ENCODE measurements around the gene TAGLN2. TPM values are rescaled to one million over a fixed set of nuclear protein-coding genes. Genes with fewer than 3 reads are reported as not detected.
"Not testable (repeated sequence)": the region's sequence is repeated elsewhere in the genome, so short reads cannot be mapped to it uniquely, and the experiment has no call there.

TAGLN2 gene
- total RNA-seq, 1 donor from 2014 or later: 65.1 TPM

DNA sequence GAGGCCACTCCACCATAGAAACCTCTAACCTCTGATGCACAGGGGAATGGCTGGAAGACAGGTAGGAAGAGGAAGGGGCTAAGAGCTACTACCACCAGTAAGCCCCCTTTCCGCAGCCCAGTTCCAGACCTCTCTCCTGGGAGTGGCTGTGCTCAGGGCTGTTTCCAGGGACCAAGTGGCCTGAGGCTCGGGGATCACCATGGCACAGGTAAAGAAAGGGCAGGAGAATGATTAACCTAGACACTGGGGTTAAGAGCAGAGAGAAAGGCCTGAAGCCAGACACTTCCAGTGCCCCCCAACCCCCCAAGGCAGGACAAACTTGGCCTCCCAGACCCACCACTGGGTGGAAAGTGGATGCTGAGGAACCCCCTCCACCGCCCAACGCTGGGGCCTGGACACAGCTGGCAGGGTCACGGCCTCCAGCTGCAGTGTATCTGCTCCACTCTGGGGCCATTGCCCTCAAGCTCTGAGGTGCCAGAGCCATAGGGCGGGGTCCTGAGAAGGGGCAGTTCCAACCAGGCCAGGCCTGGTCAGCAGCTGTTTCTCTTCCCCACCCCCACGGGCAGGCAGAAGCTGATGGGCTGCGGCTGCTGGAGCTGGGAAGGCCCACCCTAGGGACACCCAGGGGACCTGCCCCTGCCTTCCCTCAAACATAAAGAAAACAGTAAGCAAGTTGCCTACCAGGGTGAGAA is 2.6 kb downstream of the TAGLN2 start:
- peak; percentile 85 for DNase-seq (ENCODE audit: low read depth)

- DNase-seq (ENCODE audit: low read depth): peak; percentile 28
Measured at GRCh38 chr1:159921700-159922504, 3.4 kb downstream of the TAGLN2 start.

DNA sequence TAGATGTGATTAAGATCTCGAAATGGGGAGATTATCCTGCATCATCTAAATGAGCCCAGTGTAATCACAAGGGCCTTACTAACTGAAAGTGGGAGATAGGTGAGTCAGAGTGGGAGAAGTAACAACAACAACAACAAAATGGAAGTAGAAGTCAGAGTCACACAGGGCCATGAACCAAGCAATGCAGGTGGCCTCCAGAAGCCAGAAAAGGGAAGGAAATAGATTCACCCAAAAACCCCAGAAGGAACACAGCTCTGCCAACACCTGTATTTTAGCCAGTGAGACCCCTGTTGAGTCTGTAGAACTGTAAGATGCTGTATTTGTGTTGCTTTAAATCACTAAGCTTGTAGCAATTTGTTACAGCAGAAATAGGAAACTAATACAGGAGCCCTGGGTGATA is 4.1 kb downstream of the TAGLN2 start:
- no peak for DNase-seq (ENCODE audit: low read depth)

DNA sequence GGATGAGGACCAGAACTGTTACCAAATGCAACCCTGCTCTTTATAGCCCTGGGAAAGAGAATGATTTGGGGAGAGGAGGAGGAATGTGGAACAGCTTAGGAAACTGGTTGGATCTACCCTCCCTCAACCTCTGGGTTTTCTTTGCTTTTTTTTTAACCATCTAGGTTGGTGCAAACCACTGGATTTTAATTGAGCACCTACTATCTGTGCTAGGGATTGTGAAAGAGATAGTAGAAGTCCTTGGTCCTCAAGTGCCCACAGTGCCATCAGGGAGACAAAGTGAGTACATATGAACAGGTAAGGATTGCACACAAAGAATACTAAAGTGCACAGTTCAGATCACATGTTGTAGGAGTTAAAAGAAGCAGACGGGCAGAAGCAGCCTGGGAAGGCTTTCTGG is 4.7 kb downstream of the TAGLN2 start:
- DNase-seq (ENCODE audit: low read depth): no peak

- DNase-seq (ENCODE audit: low read depth): no peak
Measured at GRCh38 chr1:159920202-159920601, 5.1 kb downstream of the TAGLN2 start.

GRCh38 chr1:159919236-159919865 is 6.0 kb downstream of the TAGLN2 start:
- no peak for DNase-seq (ENCODE audit: low read depth)

DNA sequence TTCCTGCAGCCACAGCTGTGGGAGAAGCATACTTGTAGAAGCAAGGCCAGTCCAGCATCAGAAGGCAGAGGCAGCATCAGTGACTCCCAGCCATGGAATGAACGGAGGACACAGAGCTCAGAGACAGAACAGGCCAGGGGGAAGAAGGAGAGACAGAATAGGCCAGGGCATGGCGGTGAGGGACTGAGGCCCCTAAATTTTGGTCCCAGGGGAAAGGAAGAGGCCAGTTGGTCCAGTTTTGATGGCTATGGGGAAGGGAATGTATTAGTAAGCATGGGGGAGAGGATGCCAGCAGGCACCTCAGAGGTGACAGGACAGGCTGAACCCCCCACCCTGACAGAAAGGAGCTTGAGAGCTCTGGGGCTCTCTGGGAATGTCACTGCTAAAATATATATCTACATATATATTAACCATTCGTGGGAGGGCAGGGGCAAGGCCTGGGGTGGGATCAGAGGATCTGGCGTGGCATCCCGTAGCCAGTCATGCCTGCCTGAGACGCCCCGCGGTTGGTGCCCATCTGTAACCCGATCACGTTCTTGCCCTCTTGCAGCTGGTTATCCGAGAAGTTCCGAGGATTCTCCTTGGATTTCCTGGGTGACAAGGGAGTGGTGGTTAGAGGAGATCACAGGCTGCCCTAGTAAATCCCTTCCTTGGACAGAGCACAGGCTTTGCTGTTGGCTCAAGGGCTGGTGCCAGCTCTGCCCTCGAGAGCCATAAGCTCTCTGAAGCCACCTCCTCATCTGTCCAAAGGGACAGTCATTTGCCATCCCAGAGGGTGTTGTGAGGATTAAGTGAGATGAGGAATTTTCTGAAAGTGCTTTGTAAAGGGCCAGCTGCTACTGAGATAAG is 6.7 kb downstream of the TAGLN2 start:
- DNase-seq (ENCODE audit: low read depth): peak; percentile 59

DNA sequence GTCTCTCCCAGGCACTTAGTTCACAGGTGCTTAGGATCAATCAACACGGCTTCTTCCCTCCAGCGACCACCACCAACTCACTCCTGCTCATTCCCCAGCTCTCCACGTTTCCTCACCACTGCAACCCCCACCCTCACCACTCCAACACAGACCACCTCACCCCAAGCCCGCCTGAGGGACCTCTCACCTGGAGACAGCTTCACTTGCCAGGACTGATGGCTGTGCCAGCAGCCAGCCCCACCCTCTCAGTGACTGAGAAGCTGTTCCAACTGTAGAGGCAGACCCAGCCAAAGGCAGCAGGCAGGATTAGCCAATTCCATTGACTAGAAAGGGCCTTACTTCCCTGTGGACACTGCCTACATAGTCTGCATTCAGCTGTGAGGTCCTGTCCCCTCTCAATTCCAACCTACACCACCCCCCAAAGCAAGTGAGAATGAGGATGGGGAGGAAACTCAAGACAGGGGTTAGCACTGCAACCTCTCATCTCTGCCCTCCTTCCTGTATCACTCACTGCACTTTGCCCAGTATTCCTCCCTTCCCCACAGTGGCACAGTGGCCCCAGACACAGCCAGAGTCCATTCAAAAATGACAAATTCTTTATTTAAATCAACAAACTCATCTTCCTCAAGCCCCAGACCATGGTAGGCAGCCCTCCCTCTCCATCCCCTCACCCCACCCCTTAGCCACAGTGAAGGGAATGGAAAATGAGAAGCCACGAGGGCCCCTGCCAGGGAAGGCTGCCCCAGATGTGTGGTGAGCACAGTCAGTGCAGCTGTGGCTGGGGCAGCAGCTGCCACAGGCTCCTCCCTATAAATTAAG is 7.6 kb downstream of the TAGLN2 start:
- peak; percentile 63 for DNase-seq (ENCODE audit: low read depth)

GRCh38 chr1:159916242-159917051 is 8.9 kb downstream of the TAGLN2 start:
- peak; percentile 20 for DNase-seq (ENCODE audit: low read depth)

DNA sequence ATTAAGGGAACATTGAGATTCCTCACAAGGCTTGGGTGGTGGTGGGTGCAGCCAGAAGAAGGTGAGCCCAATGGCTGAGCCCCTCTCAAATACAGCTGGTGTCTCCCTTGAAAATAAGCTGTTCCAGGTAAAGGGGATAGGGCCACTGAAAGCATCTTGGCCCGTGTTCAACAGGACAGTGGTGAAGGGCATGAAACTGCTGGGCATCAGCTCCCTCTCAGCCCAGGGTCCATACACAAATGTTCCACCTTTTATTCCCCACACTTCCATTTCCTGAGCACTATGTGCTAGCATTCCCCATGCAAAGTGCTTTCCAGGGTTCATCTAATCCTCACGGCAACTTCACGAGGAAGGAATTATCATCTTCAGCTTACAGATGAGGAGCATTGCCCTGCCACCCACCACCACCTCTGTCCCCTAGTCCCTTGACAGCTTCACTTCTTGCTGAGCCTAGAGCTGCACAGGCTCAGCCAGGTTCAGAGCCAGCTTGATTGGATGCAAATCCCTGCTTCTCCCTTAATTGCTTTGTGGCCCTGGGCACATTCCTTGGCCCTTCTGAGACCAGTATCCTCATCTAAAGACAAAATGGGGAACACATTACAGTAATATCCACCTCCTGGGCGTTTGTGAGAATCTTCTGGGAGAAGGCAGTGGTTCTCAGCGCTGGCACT is 9.6 kb downstream of the TAGLN2 start:
- DNase-seq (ENCODE audit: low read depth): no peak

- no peak for DNase-seq (ENCODE audit: low read depth)
Measured at GRCh38 chr1:159914252-159915018, 10.9 kb downstream of the TAGLN2 start.

- no peak for DNase-seq (ENCODE audit: low read depth)
Measured at GRCh38 chr1:159913451-159914192, 11.7 kb downstream of the TAGLN2 start.

DNA sequence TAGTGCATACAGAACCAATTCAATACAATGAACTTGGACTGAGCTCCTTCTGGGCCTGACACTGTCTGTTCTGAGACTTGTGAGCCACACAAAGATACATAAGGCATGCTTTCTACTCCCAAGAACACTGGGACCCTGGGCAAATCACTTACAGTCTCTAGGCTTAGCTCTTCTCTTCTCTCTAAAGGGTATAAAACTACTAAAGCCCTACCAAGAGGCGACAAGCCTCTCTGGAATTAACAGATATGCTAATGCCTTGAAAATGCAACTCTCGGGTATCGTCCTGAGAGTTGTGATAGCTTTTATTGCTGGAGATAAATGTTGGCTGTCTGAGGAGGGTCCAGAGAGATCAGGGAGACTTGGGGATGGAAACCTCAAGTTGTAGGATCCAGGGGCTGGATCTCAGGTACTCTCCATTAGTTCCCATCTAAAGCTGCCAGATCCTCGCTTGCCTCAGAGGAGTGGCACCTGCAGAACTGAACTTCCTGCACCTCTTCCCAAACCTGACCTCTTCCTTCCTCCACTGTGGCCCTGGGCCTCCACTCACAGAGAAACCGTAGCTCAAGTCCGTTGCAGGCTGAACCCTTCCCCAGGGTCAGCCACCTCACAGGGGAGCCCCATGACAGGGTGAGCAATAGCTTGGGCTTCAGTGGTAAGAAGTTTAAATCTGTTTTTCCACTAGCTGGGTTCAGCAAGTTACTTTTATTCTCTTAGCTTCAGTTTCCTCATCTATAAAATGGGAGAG is 13.8 kb downstream of the TAGLN2 start:
- no peak for DNase-seq (ENCODE audit: low read depth)

- DNase-seq (ENCODE audit: low read depth): no peak
Measured at GRCh38 chr1:159908031-159908940, 17.0 kb downstream of the TAGLN2 start.

GRCh38 chr1:159906960-159907359 is 18.3 kb downstream of the TAGLN2 start:
- no peak for DNase-seq (ENCODE audit: low read depth)

DNA sequence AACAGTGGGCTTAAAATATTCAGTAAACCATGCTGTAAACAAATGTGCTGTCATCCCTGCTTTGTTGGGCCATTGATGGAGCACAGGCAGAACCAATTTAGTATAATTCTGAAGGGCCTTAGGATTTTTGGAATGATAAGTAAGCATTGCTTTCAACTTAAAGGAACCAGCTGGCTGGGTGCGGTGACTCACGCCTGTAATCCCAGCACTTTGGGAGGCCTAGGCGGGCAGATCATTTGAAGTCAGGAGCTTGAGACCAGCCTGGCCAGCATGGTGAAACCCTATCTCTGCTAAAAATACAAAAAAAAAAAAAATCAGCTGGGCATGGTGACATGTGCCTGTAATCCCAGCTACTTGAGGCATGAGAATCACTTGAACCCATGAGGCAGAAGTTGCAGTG is 21.3 kb downstream of the TAGLN2 start:
- DNase-seq (ENCODE audit: low read depth): not testable (repeated sequence)

Measured in myocyte (in vitro differentiated cells).